HEK293 (cell line): ENCODE results near the gene SRCIN1.

Source experiments
- HIC1 ChIP-seq: fragments of 450-650 bp; formaldehyde crosslinking; IDR thresholded peaks from 2 replicates; pipeline ENCODE4 v1.5.1; 2016; ENCODE audit warnings: missing biosample characterization, missing genetic modification characterization
- IKZF3 ChIP-seq: fragments of 450-650 bp; IDR thresholded peaks from 2 replicates; pipeline ENCODE4 v1.5.0; 2018; ENCODE audit warnings: missing biosample characterization, mild to moderate bottlenecking, missing genetic modification characterization, moderate library complexity
- KLF1 ChIP-seq: fragments of 450-650 bp; formaldehyde crosslinking; IDR thresholded peaks from 2 replicates; pipeline ENCODE4 v1.5.1; 2016; ENCODE audit warnings: missing biosample characterization, missing genetic modification characterization
- REST ChIP-seq: fragments of 450-650 bp; formaldehyde crosslinking; IDR thresholded peaks from 2 replicates; pipeline ENCODE4 v1.5.1; 2016; ENCODE audit warnings: missing biosample characterization, missing genetic modification characterization
- TSHZ1 ChIP-seq: fragments of 450-650 bp; formaldehyde crosslinking; IDR thresholded peaks from 2 replicates; pipeline ENCODE4 v1.5.1; 2016; ENCODE audit warnings: missing biosample characterization, missing genetic modification characterization, borderline replicate concordance
- ZBTB21 ChIP-seq: fragments of 450-650 bp; formaldehyde crosslinking; IDR thresholded peaks from 2 replicates; pipeline ENCODE4 v1.5.1; 2017; ENCODE audit warnings: missing biosample characterization, missing genetic modification characterization
- ZFP3 ChIP-seq: fragments of 450-650 bp; formaldehyde crosslinking; IDR thresholded peaks from 2 replicates; pipeline ENCODE4 v1.5.1; 2016; ENCODE audit warnings: low read depth, missing biosample characterization, missing genetic modification characterization
- ZFP37 ChIP-seq: fragments of 450-650 bp; formaldehyde crosslinking; IDR thresholded peaks from 2 replicates; pipeline ENCODE4 v1.5.1; 2016; ENCODE audit warnings: missing biosample characterization, missing genetic modification characterization
- ZNF10 ChIP-seq: fragments of 450-650 bp; formaldehyde crosslinking; IDR thresholded peaks from 2 replicates; pipeline ENCODE4 v1.5.1; 2017; ENCODE audit warnings: missing biosample characterization, missing genetic modification characterization
- ZNF184 ChIP-seq: fragments of 450-650 bp; IDR thresholded peaks from 2 replicates; pipeline ENCODE4 v1.5.1; 2018; ENCODE audit warnings: missing biosample characterization, mild to moderate bottlenecking, missing genetic modification characterization
- ZNF223 ChIP-seq: fragments of 450-650 bp; formaldehyde crosslinking; IDR thresholded peaks from 2 replicates; pipeline ENCODE4 v1.5.1; 2016; ENCODE audit warnings: missing biosample characterization, missing genetic modification characterization
- ZNF24 ChIP-seq: fragments of 450-650 bp; formaldehyde crosslinking; IDR thresholded peaks from 2 replicates; pipeline ENCODE4 v1.5.1; 2016; ENCODE audit warnings: missing biosample characterization, missing genetic modification characterization
- ZNF449 ChIP-seq: fragments of 450-650 bp; formaldehyde crosslinking; IDR thresholded peaks from 2 replicates; pipeline ENCODE4 v1.5.1; 2017; ENCODE audit warnings: missing biosample characterization, mild to moderate bottlenecking, missing genetic modification characterization, moderate library complexity
- ZNF473 ChIP-seq: fragments of 450-650 bp; formaldehyde crosslinking; IDR thresholded peaks from 2 replicates; pipeline ENCODE4 v1.5.1; 2017; ENCODE audit warnings: missing biosample characterization, missing genetic modification characterization
- ZNF510 ChIP-seq: fragments of 450-650 bp; formaldehyde crosslinking; IDR thresholded peaks from 2 replicates; pipeline ENCODE4 v1.5.1; 2018; ENCODE audit warnings: mild to moderate bottlenecking, missing genetic modification characterization, missing biosample characterization; ENCODE audit not compliant: insufficient replicate concordance
- ZNF518A ChIP-seq: fragments of 450-650 bp; formaldehyde crosslinking; conservative IDR thresholded peaks from 2 replicates; pipeline ENCODE4 v1.5.1; 2016; ENCODE audit warnings: low read depth, missing biosample characterization, missing genetic modification characterization
- ZNF623 ChIP-seq: fragments of 450-650 bp; formaldehyde crosslinking; IDR thresholded peaks from 2 replicates; pipeline ENCODE4 v1.5.1; 2016; ENCODE audit warnings: missing biosample characterization, missing genetic modification characterization
- ZNF792 ChIP-seq: fragments of 450-650 bp; formaldehyde crosslinking; IDR thresholded peaks from 2 replicates; pipeline ENCODE4 v1.5.1; 2016; ENCODE audit warnings: missing biosample characterization, missing genetic modification characterization
- ZXDB ChIP-seq: fragments of 450-650 bp; formaldehyde crosslinking; IDR thresholded peaks from 2 replicates; pipeline ENCODE4 v1.5.1; 2016; ENCODE audit warnings: missing biosample characterization, missing genetic modification characterization
- TF ChIP-seq, protein P1 (sequence below): fragments of 450-650 bp; formaldehyde crosslinking; IDR thresholded peaks from 2 replicates; pipeline ENCODE4 v1.5.0; 2017; ENCODE audit warnings: missing biosample characterization, missing genetic modification characterization, borderline replicate concordance

The SRCIN1 gene

GRCh38 chr17:38605841-38606645 lies at the start of gene SRCIN1 (continued):
- TF ChIP-seq REST (tag by site-specific recombination): 0 out of 2 replicates have a peak, but pooled peaks have one; percentile 15
- TF ChIP-seq KLF1 (tag by site-specific recombination): 0 out of 2 replicates have a peak, but pooled peaks have one; percentile 46
- no peak for TF ChIP-seq ZNF510
- no peak for TF ChIP-seq ZNF473 (tag by site-specific recombination)
- no peak for TF ChIP-seq ZFP3 (tag by site-specific recombination)
- no peak for TF ChIP-seq ZFP37 (tag by site-specific recombination)
- TF ChIP-seq ZNF449 (tag by site-specific recombination): no peak
- TF ChIP-seq ZXDB (tag by site-specific recombination): no peak
- no peak for TF ChIP-seq ZNF518A
- peak; percentile 58; the same call in 1 of the 2 replicates for TF ChIP-seq ZNF223 (tag by site-specific recombination)
- no peak for TF ChIP-seq HIC1 (tag by site-specific recombination)
- no peak for TF ChIP-seq ZNF184 (tag by site-specific recombination)
- no peak for TF ChIP-seq TSHZ1 (tag by site-specific recombination)
- TF ChIP-seq ZNF792 (tag by site-specific recombination): no peak
- no peak for TF ChIP-seq IKZF3
- peak; percentile 77; the same call in 1 of the 2 replicates for TF ChIP-seq ZNF24 (tag by site-specific recombination)
- TF ChIP-seq, protein P1, sequence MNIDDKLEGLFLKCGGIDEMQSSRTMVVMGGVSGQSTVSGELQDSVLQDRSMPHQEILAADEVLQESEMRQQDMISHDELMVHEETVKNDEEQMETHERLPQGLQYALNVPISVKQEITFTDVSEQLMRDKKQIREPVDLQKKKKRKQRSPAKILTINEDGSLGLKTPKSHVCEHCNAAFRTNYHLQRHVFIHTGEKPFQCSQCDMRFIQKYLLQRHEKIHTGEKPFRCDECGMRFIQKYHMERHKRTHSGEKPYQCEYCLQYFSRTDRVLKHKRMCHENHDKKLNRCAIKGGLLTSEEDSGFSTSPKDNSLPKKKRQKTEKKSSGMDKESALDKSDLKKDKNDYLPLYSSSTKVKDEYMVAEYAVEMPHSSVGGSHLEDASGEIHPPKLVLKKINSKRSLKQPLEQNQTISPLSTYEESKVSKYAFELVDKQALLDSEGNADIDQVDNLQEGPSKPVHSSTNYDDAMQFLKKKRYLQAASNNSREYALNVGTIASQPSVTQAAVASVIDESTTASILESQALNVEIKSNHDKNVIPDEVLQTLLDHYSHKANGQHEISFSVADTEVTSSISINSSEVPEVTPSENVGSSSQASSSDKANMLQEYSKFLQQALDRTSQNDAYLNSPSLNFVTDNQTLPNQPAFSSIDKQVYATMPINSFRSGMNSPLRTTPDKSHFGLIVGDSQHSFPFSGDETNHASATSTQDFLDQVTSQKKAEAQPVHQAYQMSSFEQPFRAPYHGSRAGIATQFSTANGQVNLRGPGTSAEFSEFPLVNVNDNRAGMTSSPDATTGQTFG (tag by site-specific recombination): no peak
- TF ChIP-seq ZBTB21 (tag by site-specific recombination): no peak
- TF ChIP-seq ZNF623 (tag by site-specific recombination): no peak
- no peak for TF ChIP-seq ZNF10 (tag by site-specific recombination)
